ENCODE results near the gene KIF5A. TPM values are rescaled to one million over a fixed set of nuclear protein-coding genes. Genes with fewer than 3 reads are reported as not detected.

The KIF5A gene
- total RNA-seq, 6 experiments from 2014 or later = 0.02 TPM; not detected in 5

DNA sequence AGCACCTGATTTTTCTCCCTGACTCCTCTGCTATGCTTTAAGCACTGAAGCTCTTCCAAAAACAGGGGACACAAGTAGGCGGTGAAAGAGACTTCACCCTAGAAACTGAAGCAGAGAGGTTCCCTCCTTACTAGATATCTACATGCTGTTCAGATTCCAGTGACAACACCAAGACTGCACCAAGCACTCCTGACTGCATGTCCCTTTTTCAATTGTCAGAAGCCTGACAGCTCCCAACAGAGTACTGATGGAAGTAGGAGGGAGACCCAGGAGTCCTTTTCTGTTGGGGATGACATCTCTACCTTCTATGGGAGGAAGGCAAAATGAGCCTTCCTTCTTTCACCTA, 13.3 kb upstream of the KIF5A start:
- ATAC-seq (no peak), DNase-seq (no peak)
- Histone ChIP-seq H3K27me3 (no peaks in the 10 kb centered on the region), H3K36me3 (peaks cover 0 to 33% (median 19%) of the 10 kb centered on the region in 4 donors), H3K27ac (no peak overlapping the region), H3K9me3 (no peaks in the 10 kb centered on the region), H3K4me3 (no peak overlapping the region), H3K4me1 (no peaks in the 10 kb centered on the region)
- 90% methylated on average over 1 of the region's 1 CpG for WGBS (ENCODE audit: insufficient coverage, low coverage, low lambda C conversion rate, missing lambda C conversion rate)
- intact Hi-C loops (cut with DNase I) = no loop called here
- TF ChIP-seq, protein P1, sequence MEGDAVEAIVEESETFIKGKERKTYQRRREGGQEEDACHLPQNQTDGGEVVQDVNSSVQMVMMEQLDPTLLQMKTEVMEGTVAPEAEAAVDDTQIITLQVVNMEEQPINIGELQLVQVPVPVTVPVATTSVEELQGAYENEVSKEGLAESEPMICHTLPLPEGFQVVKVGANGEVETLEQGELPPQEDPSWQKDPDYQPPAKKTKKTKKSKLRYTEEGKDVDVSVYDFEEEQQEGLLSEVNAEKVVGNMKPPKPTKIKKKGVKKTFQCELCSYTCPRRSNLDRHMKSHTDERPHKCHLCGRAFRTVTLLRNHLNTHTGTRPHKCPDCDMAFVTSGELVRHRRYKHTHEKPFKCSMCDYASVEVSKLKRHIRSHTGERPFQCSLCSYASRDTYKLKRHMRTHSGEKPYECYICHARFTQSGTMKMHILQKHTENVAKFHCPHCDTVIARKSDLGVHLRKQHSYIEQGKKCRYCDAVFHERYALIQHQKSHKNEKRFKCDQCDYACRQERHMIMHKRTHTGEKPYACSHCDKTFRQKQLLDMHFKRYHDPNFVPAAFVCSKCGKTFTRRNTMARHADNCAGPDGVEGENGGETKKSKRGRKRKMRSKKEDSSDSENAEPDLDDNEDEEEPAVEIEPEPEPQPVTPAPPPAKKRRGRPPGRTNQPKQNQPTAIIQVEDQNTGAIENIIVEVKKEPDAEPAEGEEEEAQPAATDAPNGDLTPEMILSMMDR (IDR thresholded peaks at IDR 0.05) = no peak

DNA sequence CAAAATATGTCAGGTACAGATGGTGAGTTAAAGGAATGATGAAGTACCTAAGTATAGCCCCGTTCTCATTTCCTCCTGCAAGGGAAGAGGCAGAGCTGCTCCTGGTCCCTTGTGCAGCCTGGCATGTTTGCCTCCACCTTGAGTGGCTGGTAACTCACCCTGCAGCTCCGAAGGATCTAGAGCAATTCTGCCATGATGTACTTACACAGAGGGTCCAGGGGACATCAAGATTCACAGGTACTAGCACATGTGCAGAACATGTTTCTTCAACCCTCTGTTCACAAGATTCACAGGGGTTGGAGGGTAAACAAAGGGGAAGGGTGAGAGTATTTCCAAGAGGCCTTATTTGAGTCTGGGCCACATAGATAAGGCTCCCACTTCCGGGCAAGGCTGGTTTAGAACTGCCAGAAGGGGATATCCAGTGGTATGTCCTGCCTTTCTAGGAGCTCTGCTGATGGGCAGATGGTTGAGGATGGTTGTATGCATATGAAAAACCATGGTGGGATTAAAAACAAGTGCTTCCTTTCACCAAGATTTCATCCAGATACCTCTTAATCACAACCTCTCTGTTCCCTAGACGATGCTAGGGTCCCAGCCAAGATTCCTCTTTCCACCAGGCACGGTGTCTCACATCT, 10.6 kb upstream of the KIF5A start:
- no peak for DNase-seq
- ATAC-seq = no peak
- Histone ChIP-seq H3K9me3 (no peaks in the 10 kb centered on the region), H3K4me1 (no peaks in the 10 kb centered on the region), H3K36me3 (peaks cover 0 to 17% (median 5%) of the 10 kb centered on the region in 4 donors), H3K4me3 (no peak overlapping the region), H3K27ac (no peak overlapping the region), H3K27me3 (no peaks in the 10 kb centered on the region)
- WGBS (ENCODE audit: insufficient coverage, low coverage, low lambda C conversion rate, missing lambda C conversion rate) = 85% methylated on average over 4 of the region's 5 CpGs
- TF ChIP-seq, protein P1 (IDR thresholded peaks at IDR 0.05) = no peak
- TF ChIP-seq POLR2A (IDR thresholded peaks at IDR 0.05) = no peak
- intact Hi-C loops (cut with DNase I) = no loop called here

DNA sequence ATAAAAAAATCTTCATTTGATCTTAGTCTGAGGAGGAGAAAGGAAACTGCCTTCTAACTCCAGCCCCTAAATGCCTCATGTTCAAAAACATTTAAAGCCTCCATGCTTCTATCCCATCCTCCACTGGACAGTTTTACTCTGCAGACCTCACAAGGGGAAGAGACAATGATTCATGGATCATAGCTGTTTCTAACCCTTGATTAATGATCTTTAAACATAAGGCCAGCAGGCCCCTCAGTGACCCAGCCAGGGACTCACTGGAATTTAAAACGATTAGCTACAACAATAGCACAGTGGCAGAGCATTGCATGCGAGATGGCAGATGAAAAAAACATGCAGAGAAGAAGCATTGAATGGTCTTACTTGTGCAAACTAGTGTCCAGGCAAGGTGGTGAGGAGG, 8.8 kb upstream of the KIF5A start:
- WGBS (ENCODE audit: insufficient coverage, low coverage, low lambda C conversion rate, missing lambda C conversion rate) = 59% methylated on average over 2 of the region's 2 CpGs
- no peak for ATAC-seq
- TF ChIP-seq POLR2A (IDR thresholded peaks at IDR 0.05) = no peak
- Histone ChIP-seq H3K4me1 (peaks cover 0 to 4% (median under 1%) of the 10 kb centered on the region in 4 donors), H3K36me3 (peaks cover 0 to 14% (median 5%) of the 10 kb centered on the region in 4 donors), H3K27me3 (no peaks in the 10 kb centered on the region), H3K27ac (no peak overlapping the region), H3K9me3 (no peaks in the 10 kb centered on the region), H3K4me3 (no peak overlapping the region)
- intact Hi-C loops (cut with DNase I) = no loop called here
- DNase-seq = no peak

DNA sequence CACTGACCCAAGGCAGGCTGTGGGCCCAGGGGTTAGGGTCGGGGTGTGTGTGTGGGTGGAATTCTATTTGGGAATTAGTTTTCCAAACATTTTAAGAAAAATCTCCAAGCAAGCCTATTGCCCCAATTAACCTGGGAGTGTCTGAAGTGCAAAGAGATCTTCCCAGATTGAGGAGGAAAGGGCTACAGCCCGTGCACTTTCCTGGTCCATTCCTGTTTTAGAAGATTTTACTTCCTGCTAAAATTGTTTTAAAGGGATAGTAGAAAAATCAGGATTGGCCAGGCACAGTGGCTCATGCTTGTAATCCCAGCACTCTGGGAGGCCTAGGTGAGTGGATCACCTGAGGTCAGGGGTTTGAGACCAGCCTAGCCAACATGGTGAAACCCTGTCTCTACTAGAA, 8.1 kb upstream of the KIF5A start:
- ATAC-seq = no peak
- intact Hi-C loops (cut with DNase I) = no loop called here
- no peak overlapping the region for H3K27ac ChIP-seq
- DNase-seq = no peak
- H3K9me3 ChIP-seq = no peaks in the 10 kb centered on the region
- peaks cover 0 to 7% (median 1%) of the 10 kb centered on the region in 4 donors for H3K4me1 ChIP-seq
- H3K27me3 ChIP-seq = no peaks in the 10 kb centered on the region
- peaks cover 0 to 14% (median 5%) of the 10 kb centered on the region in 4 donors for H3K36me3 ChIP-seq
- TF ChIP-seq, protein P1 (IDR thresholded peaks at IDR 0.05) = no peak
- 64% methylated on average over 2 of the region's 2 CpGs for WGBS (ENCODE audit: insufficient coverage, low coverage, low lambda C conversion rate, missing lambda C conversion rate)
- no peak overlapping the region for H3K4me3 ChIP-seq

DNA sequence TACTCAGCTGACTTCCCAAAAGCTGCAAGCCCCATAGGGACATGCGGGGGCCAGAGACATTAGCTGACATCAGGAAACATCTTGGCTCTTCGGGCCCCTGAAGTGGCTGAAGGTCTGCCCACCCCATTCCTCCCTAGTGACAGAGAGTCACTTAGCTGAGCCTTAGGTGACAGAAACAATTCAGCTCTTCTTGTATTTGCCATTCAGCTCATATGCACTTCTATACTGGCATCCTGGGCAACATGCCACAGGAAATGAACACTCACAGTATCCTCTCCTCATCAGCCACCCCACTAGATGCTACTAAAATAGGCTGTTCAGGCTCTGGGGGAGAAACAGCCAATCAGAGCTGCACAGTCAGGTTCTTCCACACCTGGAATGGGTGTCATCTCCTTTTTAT, 6.3 kb upstream of the KIF5A start:
- no peak overlapping the region for H3K27ac ChIP-seq
- no CpG with 5 or more reads among the region's 2 CpGs for WGBS (ENCODE audit: insufficient coverage, low coverage, low lambda C conversion rate, missing lambda C conversion rate)
- intact Hi-C loops (cut with DNase I) = no loop called here
- H3K9me3 ChIP-seq = no peaks in the 10 kb centered on the region
- peaks cover 0 to 7% (median 1%) of the 10 kb centered on the region in 4 donors for H3K4me1 ChIP-seq
- peaks cover 0 to 1% of the 10 kb centered on the region in 2 donors for H3K27me3 ChIP-seq
- TF ChIP-seq, protein P1 (IDR thresholded peaks at IDR 0.05) = no peak
- TF ChIP-seq POLR2A (IDR thresholded peaks at IDR 0.05) = no peak
- H3K36me3 ChIP-seq = peaks cover 0 to 14% (median 4%) of the 10 kb centered on the region in 4 donors
- ATAC-seq (no peak), DNase-seq (no peak)
- H3K4me3 ChIP-seq = no peak overlapping the region

Data from right lobe of liver (tissue), 6 donors.